ENCODE data around the gene ATR.

GRCh38 chr3:142445816-142446254 lies 132.7 kb downstream of the ATR start:
- TF ChIP-seq CTCF (IDR thresholded peaks at IDR 0.05) = no peak
- no peak for TF ChIP-seq POLR2A (IDR thresholded peaks at IDR 0.05)

Data from breast epithelium (tissue), 3 donors.